Stimulated activated CD4-positive, alpha-beta T cell treated with anti-CD3 and anti-CD28 coated beads, Interleukin-2, amount 100 ng/mL, for 4 hours (primary cell): Measurements from ENCODE around the gene MISP3.

Source experiments
- DNase-seq: peaks from one replicate; pipeline ENCODE4 v3.0.0-alpha.2; 2020; ENCODE audit warnings: low read depth

The MISP3 gene

DNA sequence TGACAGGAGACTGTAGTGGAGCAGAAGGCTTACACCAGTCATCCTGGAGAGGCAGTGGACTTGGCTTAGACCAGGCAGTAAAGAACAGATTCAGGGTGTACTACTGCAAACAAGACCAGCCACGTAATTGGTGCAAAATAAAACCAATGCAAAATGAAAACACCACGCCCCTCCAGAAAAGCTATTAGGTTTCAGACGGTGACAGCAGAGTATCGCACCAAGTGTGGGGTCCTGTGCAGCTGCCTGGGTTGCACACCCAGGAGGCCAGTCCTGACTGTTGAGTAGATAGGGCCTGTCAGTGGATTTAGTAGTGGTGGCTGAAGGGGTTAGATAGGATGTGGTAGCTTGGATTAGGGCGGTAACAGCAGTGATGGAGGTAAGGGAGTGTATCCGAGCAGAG, 50.3 kb downstream of the MISP3 start:
- no peak for DNase-seq
